IMR-90 (cell line): ENCODE data around the gene SEL1L2.

Experiments used
- BHLHE40 ChIP-seq: fragments of 150-350 bp; IDR thresholded peaks from 2 replicates; pipeline ENCODE4 v1.6.1; 2016; ENCODE audit warnings: mild to moderate bottlenecking, low read depth, low read length
- CEBPB ChIP-seq: IDR thresholded peaks from 2 replicates; pipeline ENCODE4 v1.6.1; 2012; ENCODE audit warnings: low read depth, low read length, improper control_type of control experiment
- CHD1 ChIP-seq: IDR thresholded peaks from 2 replicates; pipeline ENCODE4 v1.6.1; 2012; ENCODE audit warnings: low read depth, low read length, improper control_type of control experiment
- CTCF ChIP-seq: conservative IDR thresholded peaks from 2 replicates; pipeline ENCODE4 v1.5.1; 2012; ENCODE audit warnings: mild to moderate bottlenecking, low read depth, low read length, improper control_type of control experiment
- ELK1 ChIP-seq: fragments of 150-350 bp; IDR thresholded peaks from 2 replicates; pipeline ENCODE4 v1.6.1; 2016; ENCODE audit warnings: low read depth, mild to moderate bottlenecking, low read length, moderate library complexity, borderline replicate concordance
- FOS ChIP-seq: fragments of 150-350 bp; IDR thresholded peaks from 2 replicates; pipeline ENCODE4 v1.6.1; 2016; ENCODE audit warnings: low read depth, low read length
- MAFK ChIP-seq: IDR thresholded peaks from 2 replicates; pipeline ENCODE4 v1.6.1; 2012; ENCODE audit warnings: low read depth, low read length, improper control_type of control experiment
- MXI1 ChIP-seq: IDR thresholded peaks from 2 replicates; pipeline ENCODE4 v1.6.1; 2012; ENCODE audit warnings: low read depth, mild to moderate bottlenecking, low read length, moderate library complexity, borderline replicate concordance
- POLR2A ChIP-seq: IDR thresholded peaks from 2 replicates; pipeline ENCODE4 v1.6.1; 2012; ENCODE audit warnings: mild to moderate bottlenecking, low read depth, low read length
- RAD21 ChIP-seq: IDR thresholded peaks from 2 replicates; pipeline ENCODE4 v1.6.1; 2012; ENCODE audit warnings: low read length, improper control_type of control experiment
- RCOR1 ChIP-seq: IDR thresholded peaks from 2 replicates; pipeline ENCODE4 v1.6.1; 2012; ENCODE audit warnings: mild to moderate bottlenecking, low read length, improper control_type of control experiment; ENCODE audit not compliant: insufficient replicate concordance
- SMC3 ChIP-seq: fragments of 150-350 bp; IDR thresholded peaks from 2 replicates; pipeline ENCODE4 v1.6.1; 2016; ENCODE audit warnings: low read depth, mild to moderate bottlenecking, antibody characterized with exemption, low read length, moderate library complexity
- USF2 ChIP-seq: fragments of 150-350 bp; IDR thresholded peaks from 2 replicates; pipeline ENCODE4 v1.6.1; 2017; ENCODE audit warnings: mild to moderate bottlenecking, antibody characterized with exemption, low read length, low read depth

GRCh38 chr20:13878566-13878965, 111.8 kb downstream of the SEL1L2 start:
- no peak for TF ChIP-seq POLR2A
- TF ChIP-seq CTCF: no peak
- no peak for TF ChIP-seq CEBPB
- TF ChIP-seq RCOR1: no peak
- TF ChIP-seq RAD21: no peak
- no peak for TF ChIP-seq SMC3
- no peak for TF ChIP-seq BHLHE40
- TF ChIP-seq FOS: no peak
- TF ChIP-seq MXI1: no peak
- TF ChIP-seq MAFK: no peak
- TF ChIP-seq USF2: no peak
- no peak for TF ChIP-seq ELK1
- TF ChIP-seq CHD1: no peak
